Fibroblast of the conjunctiva (primary cell): ENCODE measurements around the gene B4GALNT3.

Experiments used
- DNase-seq: peaks from one replicate; pipeline ENCODE4 v3.0.0-alpha.2; 2010; ENCODE audit warnings: low read depth

Gene B4GALNT3

DNA sequence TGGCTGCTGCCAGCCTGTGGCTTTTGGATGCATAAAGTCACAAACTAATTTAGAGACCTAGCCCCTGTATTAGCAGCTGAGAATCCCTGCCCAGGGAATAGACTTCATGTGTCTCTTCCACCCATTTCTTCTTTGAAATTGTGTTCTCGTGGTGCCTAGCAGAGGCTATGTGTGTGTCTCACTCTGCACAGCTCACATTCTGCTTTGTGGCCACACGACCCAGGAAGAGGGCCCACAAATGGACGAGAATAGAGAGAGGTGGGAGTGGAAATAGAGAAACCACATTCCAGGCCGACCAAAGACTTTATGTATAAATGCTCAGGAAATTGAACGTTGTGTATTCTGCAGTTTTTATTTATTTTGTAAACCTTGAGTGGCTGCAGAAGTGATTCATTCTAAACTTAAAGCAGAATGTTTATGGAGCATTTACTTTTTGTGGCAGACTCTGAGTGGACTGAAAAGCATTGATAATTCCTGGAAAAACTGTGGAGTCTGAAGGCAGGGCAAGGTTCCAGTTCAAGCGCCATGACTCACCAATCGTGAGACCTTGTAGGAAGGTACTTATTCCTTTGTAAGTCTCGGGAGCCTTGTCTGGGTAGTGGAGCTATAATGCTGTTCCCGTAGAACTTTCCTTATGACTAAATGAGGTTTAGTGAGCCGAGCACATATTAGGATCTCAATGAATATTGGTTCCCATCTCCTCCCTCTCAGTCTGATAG is 9.1 kb downstream of the B4GALNT3 start:
- no peak for DNase-seq

DNA sequence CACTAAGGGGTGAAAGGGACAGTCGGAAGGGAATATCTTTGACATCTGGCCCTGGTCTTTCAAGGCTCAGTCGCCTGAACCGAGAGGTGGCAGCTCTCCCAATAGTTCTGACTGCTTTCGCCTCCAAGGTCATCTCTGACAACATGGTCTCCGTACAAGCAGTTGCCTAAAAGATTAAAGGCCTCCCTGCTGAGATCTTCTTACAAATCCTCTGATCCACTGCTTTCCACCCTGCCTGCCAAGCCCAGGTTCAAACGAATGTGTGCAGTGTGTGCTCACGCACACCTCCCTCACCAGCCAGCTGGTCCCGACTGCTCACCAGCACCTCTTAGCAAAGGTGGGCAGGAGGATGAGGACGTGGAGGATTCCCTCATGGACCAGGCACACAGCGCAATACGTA is 10.4 kb downstream of the B4GALNT3 start:
- DNase-seq: no peak

DNA sequence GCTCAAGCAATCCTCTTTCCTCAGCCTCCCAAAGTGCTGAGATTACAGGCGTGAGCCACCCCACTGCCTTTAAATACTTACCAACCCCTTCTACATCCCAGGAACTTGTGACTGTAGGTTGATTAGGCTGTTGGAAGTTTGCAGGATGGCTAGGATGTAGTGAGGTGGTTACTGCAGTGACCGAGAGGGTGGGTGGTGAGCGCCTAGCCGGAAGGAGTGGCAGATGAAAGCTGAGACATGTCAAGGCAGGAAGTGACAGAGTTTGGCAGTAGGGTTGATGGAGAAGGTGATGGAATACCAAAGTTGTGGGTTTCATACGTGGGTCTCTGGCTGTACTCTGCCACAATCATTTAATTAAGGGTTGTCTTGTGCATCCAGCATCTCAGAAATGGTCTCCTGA is 13.5 kb downstream of the B4GALNT3 start:
- no peak for DNase-seq

DNA sequence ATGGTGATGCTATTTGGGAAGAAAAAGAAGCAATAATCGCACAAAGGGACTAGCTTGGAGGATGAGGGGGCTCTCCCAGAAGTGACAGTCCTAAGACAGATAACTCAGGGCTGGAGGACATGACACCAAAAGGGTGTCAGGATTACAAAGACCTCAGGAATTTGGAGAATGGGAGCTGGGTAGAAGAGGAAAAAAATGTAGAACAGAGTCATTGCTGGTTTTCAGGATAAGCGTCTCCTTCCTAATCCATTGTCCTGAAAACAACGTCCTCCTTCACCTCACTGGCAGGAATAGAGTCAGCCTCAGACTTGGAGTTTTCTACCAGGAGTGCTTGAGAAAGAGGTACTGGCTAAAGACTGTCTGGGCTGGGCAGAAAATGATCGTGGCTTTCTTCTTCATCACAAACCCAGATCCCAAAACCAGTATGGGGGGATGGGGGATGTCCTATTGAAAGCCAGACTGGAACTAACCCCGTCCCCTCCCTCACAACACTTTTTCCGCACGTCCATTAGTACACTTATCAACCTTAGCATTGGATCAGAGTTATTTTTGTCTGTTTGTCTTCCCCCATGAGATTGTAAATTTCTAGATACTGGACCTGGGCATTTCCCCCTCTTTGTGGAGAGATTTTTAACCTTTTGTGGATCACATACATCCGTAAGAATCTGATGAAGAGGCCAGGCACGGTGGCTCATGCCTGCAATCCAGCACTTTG is 14.3 kb downstream of the B4GALNT3 start:
- no peak for DNase-seq

DNA sequence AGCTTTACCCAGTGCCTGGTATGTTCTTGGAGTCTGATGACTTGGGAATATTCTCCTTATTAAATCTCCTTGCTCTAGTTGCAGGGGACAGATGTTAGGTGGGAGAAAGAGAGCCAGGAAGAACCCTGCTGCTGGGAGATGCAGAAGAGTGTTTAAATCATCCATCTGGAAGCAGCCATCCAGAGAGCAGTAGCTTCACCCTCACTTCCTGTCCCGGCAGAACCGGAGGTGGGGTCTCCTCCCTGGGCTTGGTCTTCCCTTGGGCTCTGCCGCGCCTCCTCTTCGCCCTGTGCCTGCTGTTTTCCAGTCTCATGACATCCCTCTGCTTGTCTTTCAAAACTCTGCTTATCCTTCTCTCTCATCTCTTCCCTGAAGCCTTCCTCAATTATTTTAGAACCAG is 15.5 kb downstream of the B4GALNT3 start:
- no peak for DNase-seq

DNA sequence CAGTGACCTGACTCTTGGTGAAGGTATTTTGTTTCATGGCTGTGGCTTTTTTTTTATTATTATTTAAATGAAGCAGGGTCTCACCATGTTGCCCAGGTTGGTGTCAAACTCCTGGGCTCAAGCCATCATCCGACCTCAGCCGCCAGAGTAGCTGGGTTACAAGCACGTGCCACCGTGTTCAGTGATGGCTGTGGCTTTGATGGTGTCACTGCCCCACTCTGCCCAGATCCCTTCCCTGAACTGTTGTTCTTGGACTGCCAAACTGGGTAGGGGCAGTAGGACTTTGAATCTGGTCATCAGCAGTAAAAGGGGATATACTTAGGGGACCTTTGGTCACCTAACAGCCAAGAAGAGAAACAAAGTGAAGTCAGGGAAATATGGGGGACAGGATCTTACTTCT is 19.4 kb downstream of the B4GALNT3 start:
- DNase-seq: no peak

DNA sequence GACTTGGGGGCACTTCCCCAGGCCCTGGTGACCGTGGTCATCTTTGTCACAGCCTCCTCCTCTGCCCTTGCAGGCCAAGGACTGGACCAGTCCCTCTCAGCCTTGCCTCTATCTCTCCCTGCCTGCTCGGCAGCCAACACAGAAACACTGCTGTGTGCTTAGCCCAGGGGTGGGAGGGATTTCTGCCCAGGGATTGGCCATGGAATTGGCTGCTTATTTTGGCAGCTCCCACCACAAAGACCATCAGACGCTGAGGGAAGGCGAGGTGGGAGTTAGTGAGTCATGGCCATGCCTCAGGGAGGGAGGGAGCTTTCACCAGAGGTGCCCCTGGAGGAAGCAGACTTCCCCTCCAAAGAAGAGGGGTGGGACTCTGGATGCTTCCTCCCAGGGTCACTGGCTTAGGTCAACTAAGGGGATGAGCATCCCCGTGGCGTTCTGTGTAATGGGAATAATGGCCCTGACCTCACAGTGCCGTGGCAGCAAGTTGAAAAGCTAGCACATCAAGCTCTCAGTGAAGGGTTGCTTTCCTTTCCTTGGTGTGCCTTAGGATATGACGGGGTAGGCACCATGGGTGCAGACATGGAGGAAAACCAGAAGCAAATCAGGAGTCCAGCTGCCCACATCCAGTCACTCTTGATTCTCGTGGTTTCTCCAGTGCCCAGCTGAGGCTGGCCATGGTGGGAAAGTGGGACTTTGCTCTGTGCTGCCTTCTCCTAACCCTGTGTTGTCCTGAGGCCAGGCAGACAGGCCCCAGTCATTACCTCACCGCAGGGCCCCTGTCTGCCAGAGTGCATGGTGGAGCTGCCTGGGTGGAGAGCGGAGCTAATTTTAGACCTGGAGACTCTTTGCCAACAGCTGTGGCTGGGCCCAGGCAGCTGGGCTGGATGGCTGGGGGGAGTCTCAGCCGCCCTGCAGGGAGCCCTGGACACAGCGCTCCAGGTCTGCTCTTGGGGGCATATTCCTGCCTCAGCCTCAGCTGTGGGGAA is 21.4 kb downstream of the B4GALNT3 start:
- no peak for DNase-seq

DNA sequence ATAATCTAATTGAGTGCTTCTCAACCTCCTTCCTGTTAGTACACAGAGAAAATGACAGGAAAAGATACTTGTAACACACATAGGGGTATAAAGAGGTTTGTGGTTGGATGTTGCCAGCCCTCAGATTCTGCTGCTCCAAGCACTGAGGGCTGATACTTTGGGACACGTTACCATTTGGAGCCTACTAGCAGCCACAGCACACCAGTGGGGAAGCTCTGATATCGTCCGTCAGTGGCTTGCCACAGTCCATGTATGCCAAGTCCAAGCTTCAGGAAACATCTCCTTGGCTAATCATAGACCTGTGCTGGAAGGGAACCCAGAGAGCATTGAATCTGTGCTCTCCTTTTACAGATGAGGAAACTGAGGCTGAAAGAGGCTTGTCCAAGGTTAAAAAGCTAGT is 22.3 kb downstream of the B4GALNT3 start:
- DNase-seq: no peak

DNA sequence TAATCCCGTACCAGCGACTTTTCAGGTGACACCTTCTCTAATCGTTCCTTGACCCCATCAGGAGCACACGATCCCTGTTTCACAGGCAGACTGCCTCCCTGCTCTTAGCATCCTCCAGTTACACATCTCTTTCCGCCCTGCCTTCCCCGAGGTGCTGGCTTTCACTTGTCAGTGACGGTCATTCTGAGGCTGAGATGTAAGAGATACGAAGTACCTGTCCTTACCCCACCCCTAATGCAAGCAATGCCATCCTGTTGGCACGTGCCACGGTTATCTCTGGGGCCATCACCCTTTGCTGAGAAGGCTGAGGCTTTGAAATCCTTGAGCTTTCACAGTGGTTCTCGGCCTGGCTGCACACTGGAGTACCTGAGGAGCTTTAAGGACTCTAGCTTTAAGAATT is 24.4 kb downstream of the B4GALNT3 start:
- DNase-seq: no peak

DNA sequence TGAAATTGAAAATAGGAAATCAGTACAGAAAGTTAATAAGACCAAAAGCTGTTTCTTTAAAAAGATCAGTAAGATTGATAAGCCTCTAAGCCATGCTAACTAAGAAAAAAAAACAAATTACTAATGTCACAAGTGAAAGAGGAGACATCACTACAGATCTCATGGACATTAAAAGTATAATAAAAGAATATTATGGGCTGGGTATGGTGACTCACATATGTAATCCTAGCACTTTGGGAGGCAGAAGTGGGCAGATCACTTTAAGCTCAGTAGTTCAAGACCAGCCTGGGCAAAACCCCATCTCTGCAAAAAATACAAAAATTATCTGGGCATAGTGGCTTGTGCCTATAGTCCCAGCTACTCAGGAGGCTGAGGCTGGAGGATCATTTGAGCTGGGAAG is 30.5 kb downstream of the B4GALNT3 start:
- DNase-seq: no peak

DNA sequence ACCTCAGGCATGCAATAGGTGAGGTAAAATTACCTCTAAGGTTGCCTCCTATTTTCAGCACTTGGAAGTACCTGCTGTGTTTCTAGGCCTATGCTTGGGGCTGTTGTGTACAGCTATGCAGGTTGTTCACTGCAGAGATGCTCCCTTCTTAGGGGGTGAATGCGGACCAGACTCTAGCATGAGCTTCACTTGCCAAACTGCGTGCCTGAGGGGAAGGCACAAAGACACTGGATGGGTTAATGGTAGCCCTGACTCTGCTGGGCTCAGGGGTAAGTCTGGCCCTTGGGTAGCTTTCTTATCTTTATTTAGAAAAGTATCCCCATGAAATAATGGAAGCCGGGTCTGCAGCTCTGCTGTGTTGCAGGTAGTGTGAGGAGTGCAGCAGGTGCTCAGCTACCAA is 35.7 kb downstream of the B4GALNT3 start:
- DNase-seq: no peak

DNA sequence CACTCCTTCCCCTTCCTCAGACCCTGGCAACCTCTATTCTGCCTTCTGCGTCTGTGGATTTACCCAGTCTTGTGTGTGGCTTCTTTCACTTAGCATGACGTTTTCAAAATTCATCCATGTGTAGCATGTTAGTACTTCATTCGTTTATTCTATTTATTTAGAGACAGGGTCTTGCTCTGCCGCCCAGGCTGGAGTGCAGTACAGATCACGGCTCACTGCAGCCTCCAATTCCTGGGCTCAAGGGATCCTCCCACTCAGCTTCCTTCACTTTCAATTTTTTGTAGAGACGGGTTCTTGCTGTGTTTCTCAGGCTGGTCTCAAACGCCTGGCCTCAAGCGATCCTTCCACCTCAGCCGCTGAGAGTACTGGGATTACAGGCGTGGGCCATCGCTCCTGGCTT is 37.0 kb downstream of the B4GALNT3 start:
- DNase-seq: no peak

DNA sequence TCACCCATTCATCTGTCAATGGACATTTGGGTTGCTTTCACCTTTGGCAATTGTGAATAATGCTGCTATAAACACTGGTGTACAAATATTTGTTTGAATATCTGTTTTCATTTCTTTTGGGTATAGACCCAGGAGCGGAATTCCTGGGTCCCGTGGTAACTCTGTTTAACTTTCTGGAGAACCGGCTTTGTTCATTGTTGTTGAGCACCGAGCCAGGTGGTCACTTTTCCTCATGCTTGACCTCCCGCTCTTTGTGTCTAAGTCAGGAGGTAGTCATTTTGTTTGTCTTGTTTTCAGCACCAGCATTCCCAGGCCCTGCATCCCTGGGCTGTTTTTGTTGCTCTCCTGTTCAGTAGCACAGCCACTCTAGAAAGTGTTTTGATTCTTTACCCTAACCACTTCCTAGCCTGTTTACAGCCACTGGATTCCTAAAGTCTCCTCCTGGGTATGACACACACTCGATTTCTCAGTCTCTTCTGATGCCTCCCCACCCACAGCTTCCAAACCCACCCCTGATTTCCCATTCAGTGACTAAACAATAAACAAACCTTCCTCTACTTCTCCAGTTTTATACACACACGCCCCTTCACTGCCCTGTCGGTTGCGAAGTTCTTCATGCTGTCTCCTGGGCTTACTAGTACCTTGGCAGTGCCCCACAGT is 37.9 kb downstream of the B4GALNT3 start:
- DNase-seq: no peak

DNA sequence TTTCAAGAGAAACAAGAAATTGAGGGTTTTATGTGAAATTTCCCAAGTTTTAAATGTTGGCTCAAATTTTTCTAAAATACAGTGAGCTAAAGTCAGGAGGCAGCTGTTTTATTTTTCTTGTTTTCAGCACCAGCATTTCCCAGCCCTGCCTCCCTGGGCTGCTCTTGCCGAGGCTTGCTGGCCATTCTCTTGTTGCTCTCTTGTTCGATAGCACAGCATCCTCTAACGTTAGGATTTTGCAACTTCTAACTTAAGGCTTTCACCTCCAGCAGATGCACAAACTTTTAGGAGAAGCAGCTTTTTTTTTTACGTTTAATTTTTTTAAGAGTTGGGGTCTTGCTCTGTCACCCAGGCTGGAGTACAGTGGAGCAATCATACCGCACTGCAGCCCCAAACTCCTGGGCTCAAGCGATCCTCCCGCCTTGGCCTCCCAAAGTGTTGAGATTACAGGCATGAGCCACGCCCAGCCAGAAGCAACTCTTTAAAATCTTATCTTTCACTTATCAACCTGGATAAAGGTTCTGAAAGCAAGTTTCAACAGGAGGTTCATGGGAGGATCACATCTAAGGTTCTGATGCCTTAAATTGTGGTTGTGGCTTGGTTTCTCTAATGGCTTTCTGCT is 40.2 kb downstream of the B4GALNT3 start:
- no peak for DNase-seq

DNA sequence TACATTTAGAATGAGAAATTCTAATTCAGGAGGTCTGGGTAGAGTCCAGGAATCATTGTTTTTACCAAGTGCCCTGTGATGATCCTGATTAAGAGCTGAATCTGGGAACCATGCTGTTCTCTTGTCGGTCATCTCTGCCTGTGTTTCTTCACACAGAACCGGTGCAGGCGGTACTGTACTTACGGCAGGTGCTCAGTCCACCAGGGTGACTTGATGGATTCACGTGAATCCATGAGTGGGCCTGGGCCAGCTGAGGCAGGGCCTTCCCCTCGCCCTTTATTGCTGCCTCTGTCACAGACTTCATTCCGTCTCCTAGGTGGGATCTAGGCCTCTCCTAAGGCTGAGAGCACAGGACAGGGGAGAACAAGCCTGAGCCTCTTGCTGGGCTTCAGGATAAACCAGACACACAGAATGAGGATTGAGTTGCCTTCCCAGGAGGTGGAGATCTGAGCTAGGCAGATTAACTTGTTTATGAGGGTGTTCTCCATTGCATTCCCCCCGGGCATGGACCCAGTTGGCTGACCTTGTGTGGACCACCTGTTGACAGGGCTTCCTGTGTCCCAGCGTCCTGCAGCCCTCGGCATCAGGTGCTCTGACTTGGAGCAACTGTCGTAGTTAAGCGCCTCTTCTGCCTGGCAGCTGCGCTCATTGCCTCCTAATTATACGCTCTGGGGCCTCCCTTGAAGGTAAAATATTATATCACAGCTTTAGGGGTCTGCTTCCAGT is 42.1 kb downstream of the B4GALNT3 start:
- DNase-seq: no peak

DNA sequence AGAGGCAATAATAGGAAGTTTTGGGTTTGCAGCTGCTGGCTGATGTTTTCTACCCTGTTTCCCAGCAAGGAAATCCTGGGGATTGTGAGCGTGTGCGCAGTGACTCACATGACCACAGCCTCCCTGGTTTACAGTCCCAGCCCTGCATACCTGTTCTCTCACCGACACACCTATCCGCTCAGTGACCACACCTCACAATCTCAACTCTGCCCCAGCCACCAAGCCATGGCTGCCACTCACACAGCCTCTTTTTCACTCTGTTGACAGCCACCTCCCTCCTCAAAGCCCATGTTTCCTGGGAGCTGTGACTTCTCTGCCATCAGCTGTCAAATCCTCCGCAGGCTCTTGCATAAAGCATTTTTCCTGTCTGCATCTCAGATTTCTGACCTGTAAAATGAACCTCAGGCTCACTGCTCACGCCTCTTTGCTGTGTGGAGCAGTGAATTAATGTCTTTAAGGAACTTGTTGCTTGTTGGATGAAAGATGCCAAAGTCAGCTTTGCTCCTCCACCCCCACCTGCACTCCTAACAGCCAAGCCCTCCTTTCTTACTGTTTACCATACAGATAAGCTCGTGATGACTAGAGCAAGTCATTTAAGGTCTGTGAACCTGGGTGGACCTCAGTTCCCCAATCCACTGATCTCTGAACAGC is 43.5 kb downstream of the B4GALNT3 start:
- DNase-seq: no peak

DNA sequence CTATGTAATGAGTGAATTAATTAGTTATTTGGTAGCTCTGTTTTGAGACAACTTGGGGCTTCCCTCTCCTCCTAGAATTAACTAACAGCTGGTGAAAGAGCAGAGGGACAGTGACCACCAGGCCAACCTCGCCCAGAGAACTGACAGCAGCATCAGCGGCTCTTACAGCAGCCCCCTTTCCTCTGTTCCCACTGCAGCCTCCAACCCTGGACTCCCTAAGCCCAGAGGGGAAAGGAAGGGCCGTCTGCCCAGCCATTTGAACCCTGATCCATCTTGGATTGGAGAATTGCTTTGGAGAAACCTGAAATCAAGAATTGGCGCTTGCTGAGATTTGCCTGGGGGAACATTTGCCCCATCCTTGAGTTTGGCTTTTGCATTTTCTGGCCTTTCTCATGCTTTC is 45.5 kb downstream of the B4GALNT3 start:
- DNase-seq: no peak

DNA sequence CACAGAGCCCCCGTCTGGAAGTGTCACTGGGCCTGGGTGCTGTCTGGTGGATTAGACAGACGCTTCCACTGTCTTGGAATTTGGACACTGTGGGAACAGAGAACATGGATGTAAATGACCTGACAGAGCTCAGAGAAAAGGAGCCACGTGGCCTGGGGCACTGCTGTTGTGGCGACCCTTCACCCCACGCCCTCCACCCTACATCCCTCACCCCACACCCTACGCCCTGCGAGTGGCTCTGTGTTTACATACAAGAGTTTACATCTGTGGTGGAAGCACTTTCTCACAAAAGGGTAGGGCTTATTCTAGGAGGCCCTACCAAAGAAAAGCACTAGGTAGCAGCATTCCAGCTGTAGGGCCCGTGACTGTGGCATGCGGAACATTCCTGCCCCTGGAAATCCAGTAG is 47.7 kb downstream of the B4GALNT3 start:
- no peak for DNase-seq

DNA sequence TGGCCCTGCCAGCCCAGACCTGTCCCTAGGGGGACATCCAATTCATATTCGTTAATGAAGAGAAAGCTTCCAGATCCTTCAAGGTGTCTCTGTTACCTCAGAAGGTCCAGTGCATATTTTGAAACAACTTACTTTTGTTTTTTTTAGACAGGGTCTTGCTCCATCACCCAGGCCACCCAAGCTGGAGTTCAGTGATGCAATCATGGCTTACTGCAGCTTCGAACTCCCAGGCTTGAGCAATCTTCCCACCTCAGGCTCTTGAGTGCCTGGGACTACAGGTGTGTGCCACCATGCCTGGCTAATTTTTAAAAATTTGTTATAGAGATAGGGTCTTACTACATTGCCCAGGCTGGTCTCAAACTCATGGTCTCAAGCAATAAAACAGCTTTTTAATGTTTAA is 48.4 kb downstream of the B4GALNT3 start:
- no peak for DNase-seq

DNA sequence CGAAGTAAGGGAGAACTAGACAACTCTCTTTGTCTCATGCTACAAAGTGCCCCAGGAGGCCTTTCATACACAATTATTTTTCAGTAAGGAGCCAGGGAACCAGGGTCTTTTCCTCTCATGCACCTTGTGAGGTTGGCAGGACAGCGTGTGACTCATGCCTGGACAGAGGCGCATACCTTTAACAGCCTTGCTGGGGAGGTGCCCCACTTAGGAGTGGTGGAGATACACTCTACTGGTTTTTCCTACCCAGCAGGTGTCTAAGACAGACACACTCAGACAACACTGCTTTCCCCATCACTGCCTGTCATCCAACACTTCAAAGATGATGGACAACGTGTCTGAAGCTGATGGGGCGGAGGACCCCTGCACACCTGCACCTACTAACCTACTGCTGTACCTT is 49.1 kb downstream of the B4GALNT3 start:
- DNase-seq: no peak

DNA sequence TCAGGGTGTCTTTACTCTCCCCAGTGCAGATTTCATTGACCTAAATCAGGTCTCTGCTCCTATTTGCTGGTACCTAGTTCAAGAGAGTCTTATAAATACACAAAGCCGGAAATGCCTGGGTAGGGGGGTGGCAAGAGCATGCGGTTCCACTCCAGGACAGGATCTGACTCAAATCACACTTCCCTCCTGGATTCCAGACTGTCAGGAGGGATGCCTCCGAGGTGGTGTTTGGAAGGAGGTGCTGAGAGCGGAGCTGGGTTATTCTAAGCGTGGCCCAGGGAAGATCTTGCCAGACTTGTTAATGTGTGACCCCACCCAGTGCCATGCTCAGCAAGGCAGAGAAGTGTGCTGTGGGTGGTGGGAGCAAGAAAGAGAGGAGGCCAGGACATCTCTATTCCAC is 49.8 kb downstream of the B4GALNT3 start:
- DNase-seq: no peak
